ENCODE measurements around the gene HPCAL1. TPM values are rescaled to one million over a fixed set of nuclear protein-coding genes. Genes with fewer than 3 reads are reported as not detected.
A peak's percentile ranks its signal among the peaks of the same experiment; 100 is the strongest.

The HPCAL1 gene
- total and polyA plus RNA-seq, 8 donors: 14.0 to 571 (median 85.4) TPM

DNA sequence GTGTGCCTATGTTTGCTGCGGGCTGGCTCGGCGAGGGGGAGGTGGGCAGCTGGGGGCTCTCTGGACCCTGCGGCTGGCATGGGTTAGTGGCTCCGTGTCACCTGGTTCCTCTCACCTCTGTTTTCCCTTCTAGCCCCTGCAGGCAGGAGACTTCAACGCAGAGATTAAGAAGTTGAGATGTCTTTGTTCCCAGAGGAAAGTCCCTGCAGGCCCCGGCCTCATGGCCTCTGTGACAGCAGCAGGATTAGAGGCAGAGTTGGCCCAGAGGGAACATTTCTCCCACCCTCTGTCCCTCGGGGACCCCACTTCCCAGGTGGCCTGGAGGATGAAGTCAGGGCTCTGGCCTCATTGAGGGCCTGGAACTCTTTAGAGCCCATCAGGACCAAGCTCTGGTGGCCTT is 56.5 kb downstream of the HPCAL1 start:
- Histone ChIP-seq H3K36me3 (peaks cover 0 to 22% (median 15%) of the 10 kb centered on the region in 4 donors), H3K4me3 (no peak overlapping the region), H3K9me3 (no peaks in the 10 kb centered on the region), H3K27ac (no peak overlapping the region), H3K4me1 (peaks cover 17 to 47% (median 36%) of the 10 kb centered on the region in 4 donors), H3K27me3 (no peaks in the 10 kb centered on the region)
- TF ChIP-seq POLR2AphosphoS5 (IDR thresholded peaks at IDR 0.05) (no peak), POLR2A (IDR thresholded peaks at IDR 0.05) (no peak), EP300 (IDR thresholded peaks at IDR 0.05) (no peak), CTCF (IDR thresholded peaks at IDR 0.05) (no peak)
- no peak for DNase-seq
- intact Hi-C loops (cut with DNase I; ENCODE audit: low total_unique reads): no loop called here
- WGBS, 5 donors: 60 to 98% (median 85%) methylated on average over 1 to 8 of the region's 8 CpGs

DNA sequence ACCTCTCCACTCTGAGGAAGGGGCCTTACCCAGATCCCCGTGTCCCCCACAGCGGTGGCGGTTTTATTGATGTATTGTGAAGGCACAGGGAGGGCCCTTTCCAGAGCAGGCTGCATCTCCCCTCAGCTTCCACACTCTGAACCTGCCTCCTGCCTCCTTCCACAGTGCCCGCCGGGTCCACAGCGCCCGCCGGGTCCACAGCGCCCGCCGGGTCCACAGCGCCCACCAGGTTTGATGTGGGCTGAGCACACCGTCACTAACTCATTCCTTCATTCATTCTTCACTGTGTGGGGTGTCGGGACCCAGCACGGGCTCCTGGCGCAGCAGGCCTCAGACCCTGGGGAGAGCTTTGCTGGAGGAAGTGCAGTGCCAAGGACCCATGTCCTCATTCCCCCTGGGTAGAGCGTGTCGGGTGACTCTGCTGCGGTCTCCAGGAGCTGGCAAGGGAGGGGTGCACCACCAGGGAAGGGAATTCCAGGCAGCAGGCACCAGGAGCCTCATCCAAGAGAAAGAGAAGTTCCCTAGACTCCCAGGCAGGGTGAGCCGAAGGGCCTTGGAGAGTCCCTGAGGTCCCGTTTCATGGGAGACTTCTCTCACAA is 57.1 kb downstream of the HPCAL1 start:
- Histone ChIP-seq H3K4me3 (no peak overlapping the region), H3K27me3 (no peaks in the 10 kb centered on the region), H3K9me3 (no peaks in the 10 kb centered on the region), H3K27ac (no peak overlapping the region), H3K4me1 (peaks cover 18 to 50% (median 38%) of the 10 kb centered on the region in 4 donors), H3K36me3 (peaks cover 0 to 16% (median 9%) of the 10 kb centered on the region in 4 donors)
- WGBS, 5 donors: 90 to 94% (median 92%) methylated on average over 17 to 21 of the region's 21 CpGs
- no peak for DNase-seq
- no peak for TF ChIP-seq POLR2AphosphoS5 (IDR thresholded peaks at IDR 0.05)
- no peak for TF ChIP-seq EP300 (IDR thresholded peaks at IDR 0.05)
- TF ChIP-seq POLR2A (IDR thresholded peaks at IDR 0.05): no peak
- TF ChIP-seq CTCF (IDR thresholded peaks at IDR 0.05): no peak
- intact Hi-C loops (cut with DNase I; ENCODE audit: low total_unique reads): no loop called here

GRCh38 chr2:10360460-10360849 is 57.8 kb downstream of the HPCAL1 start:
- Histone ChIP-seq H3K9me3 (no peaks in the 10 kb centered on the region), H3K27me3 (no peaks in the 10 kb centered on the region), H3K4me1 (peaks cover 23 to 56% (median 42%) of the 10 kb centered on the region in 4 donors), H3K36me3 (peaks cover 0 to 16% (median 8%) of the 10 kb centered on the region in 4 donors), H3K27ac (peak overlapping the region in 1 of 5 donors; percentile 27), H3K4me3 (no peak overlapping the region)
- intact Hi-C loops (cut with DNase I; ENCODE audit: low total_unique reads): no loop called here
- TF ChIP-seq EP300 (IDR thresholded peaks at IDR 0.05): no peak
- no peak for TF ChIP-seq POLR2A (IDR thresholded peaks at IDR 0.05)
- no peak for TF ChIP-seq CTCF (IDR thresholded peaks at IDR 0.05)
- TF ChIP-seq POLR2AphosphoS5 (IDR thresholded peaks at IDR 0.05): no peak
- DNase-seq: no peak
- WGBS, 5 donors: 67 to 88% (median 69%) methylated on average over 8 of the region's 8 CpGs

DNA sequence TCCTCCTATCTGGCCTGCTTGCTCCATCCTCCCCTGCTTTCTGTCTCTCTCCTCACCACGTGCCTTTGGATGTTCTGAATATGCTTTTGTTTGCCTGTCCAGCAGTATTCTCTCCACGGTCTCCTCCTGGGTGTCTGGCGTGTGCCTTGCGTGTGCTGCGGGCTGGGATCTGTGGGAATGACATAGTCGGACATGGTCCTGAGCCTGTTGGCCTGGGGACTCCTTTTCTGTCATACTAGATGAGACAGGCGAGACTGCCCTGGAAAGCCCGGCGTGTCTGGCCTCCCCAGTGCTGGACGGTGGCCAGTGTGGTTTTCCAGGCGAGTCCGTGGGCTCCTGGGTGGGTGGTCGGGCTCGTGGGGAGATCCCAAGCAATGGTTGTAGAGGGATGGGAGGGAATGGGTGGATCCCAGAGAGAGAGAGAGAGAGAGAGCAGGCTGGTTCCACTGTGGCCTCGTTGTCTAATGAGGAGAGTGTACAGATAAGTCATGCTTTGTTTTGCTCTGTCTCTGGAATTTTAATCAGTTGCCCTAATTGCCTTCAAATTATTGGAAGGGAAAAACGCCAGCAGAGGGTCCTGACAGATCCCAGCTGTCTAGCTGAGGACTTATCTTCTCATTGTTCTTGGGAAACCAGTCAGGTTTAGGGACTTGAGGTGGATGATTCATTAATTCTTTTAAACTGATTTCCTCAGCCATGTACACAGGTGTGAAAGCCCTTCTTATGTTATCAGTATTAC is 58.3 kb downstream of the HPCAL1 start:
- Histone ChIP-seq H3K4me3 (no peak overlapping the region), H3K27ac (peak overlapping the region in 1 of 5 donors; percentile 27), H3K9me3 (no peaks in the 10 kb centered on the region), H3K27me3 (no peaks in the 10 kb centered on the region), H3K4me1 (peaks cover 29 to 62% (median 45%) of the 10 kb centered on the region in 4 donors), H3K36me3 (peaks cover 0 to 16% (median 8%) of the 10 kb centered on the region in 4 donors)
- no peak for TF ChIP-seq POLR2AphosphoS5 (IDR thresholded peaks at IDR 0.05)
- no peak for TF ChIP-seq POLR2A (IDR thresholded peaks at IDR 0.05)
- no peak for TF ChIP-seq CTCF (IDR thresholded peaks at IDR 0.05)
- TF ChIP-seq EP300 (IDR thresholded peaks at IDR 0.05): no peak
- intact Hi-C loops (cut with DNase I; ENCODE audit: low total_unique reads): no loop called here
- WGBS, 5 donors: 64 to 67% (median 65%) methylated on average over 16 of the region's 16 CpGs
- DNase-seq: no peak
